Spleen (tissue), 7 donors: ENCODE results near the gene GSE1.

Experiments
- POLR2A ChIP-seq, 3 donors: fragments of 450-650 bp; IDR thresholded peaks; one replicate each; pipeline ENCODE4 v1.5.1; 2017; ENCODE audit warnings: antibody characterized with exemption in 3 of 3, mild to moderate bottlenecking in 1 of 3
- TF ChIP-seq, protein P1 (sequence below), 11 experiments: fragments of 200-600 bp in 7 of 11; fragments of 450-650 bp in 4 of 11; sonication (generic) in 4 of 11; IDR thresholded peaks in 8 of 11; conservative IDR thresholded peaks in 3 of 11; 1 replicate in 7 of 11; 2 replicates in 4 of 11; pipeline versions ENCODE4 v1.4.0 to v1.8.0; 2016 to 2021; ENCODE audit warnings: antibody characterized with exemption in 11 of 11, inconsistent platforms in 4 of 11, mild to moderate bottlenecking in 1 of 11
- donor health status: DM: no; HTN: no; CAD: no; lungs with moderate emphysema.
- donor health status: DM: no; HTN: no; CAD: no.
- donor health status: DM: no; HTN: no; CAD: no.

DNA sequence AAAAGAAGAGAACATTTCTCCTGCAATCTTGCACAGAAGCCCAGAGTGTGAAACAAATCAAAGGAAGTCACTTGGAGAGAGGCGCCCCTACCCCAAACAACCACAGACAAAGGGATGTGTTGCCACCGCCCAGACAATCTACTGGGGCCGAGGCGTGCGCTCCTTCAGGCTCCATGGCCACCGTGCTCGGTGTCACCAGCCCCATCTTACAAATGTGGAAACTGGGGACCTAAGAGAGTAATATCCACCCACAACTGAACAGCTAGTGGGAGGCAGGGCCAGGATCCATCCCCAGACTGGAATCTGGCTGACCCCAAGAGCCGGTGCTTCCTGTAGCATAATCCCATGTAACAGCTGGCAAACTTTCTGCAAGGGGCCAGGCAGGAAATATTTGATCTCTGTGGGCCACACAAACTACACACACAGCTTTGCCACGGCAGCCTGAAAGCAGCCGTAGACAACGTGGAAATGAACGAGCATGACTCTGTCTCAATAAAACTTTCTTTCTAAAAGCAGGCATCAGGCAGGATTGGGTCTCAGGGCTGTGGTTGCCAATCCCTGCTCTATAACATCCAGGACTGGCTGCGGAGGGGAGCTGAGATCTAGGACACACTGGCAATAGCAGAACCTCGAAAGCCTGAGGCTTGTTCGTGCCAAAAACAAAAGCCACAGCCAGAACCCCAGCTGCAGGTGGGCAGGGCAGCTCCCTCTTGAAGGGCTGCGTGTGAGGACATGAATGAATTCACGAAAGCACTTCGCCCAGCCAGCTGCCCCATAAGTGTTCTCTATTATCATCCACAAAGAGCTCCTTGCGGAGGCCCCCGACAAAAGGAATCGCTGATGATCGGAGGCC lies 102.3 kb downstream of the GSE1 start:
- TF ChIP-seq, protein P1, sequence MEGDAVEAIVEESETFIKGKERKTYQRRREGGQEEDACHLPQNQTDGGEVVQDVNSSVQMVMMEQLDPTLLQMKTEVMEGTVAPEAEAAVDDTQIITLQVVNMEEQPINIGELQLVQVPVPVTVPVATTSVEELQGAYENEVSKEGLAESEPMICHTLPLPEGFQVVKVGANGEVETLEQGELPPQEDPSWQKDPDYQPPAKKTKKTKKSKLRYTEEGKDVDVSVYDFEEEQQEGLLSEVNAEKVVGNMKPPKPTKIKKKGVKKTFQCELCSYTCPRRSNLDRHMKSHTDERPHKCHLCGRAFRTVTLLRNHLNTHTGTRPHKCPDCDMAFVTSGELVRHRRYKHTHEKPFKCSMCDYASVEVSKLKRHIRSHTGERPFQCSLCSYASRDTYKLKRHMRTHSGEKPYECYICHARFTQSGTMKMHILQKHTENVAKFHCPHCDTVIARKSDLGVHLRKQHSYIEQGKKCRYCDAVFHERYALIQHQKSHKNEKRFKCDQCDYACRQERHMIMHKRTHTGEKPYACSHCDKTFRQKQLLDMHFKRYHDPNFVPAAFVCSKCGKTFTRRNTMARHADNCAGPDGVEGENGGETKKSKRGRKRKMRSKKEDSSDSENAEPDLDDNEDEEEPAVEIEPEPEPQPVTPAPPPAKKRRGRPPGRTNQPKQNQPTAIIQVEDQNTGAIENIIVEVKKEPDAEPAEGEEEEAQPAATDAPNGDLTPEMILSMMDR (IDR thresholded peaks at IDR 0.05 in 8 of 11, conservative IDR thresholded peaks at IDR 0.05 in 3 of 11): no peak
- no peak for TF ChIP-seq POLR2A (IDR thresholded peaks at IDR 0.05)
